Activated naive CD8-positive, alpha-beta T cell treated with anti-CD3 and anti-CD28 coated beads, Interleukin-2, amount 50 U/mL, for 24 hours (primary cell): Measurements from ENCODE around the gene GRIK4.

ENCODE experiments used
- ATAC-seq: fragments of 150-1000 bp; cut with Tn5 transposase; one replicate; pipeline ENCODE4 v1.10.0; 2021
- DNase-seq: peaks from one replicate; pipeline ENCODE4 v3.0.0; 2021
- H3K27ac Mint-ChIP-seq: one replicate; pipeline ENCODE4 v1.8.0; 2021; ENCODE audit warnings: mild to moderate bottlenecking, mixed read lengths
- H3K27me3 Mint-ChIP-seq: one replicate; pipeline ENCODE4 v1.8.0; 2021; ENCODE audit warnings: mixed read lengths
- H3K36me3 Mint-ChIP-seq: one replicate; pipeline ENCODE4 v1.8.0; 2021; ENCODE audit warnings: low read depth, mixed read lengths
- H3K4me1 Mint-ChIP-seq: one replicate; pipeline ENCODE4 v1.8.0; 2021; ENCODE audit warnings: mixed read lengths
- H3K4me3 Mint-ChIP-seq: one replicate; pipeline ENCODE4 v1.8.0; 2021; ENCODE audit warnings: mild to moderate bottlenecking, moderate library complexity, mixed read lengths
- H3K9me3 Mint-ChIP-seq: one replicate; pipeline ENCODE4 v1.8.0; 2021; ENCODE audit warnings: mixed read lengths

Gene GRIK4

GRCh38 chr11:120647681-120648080 is 136.1 kb downstream of the GRIK4 start:
- Mint-ChIP-seq H3K9me3 (no peaks in the 10 kb centered on the region), H3K4me3 (no peak overlapping the region), H3K27me3 (peaks cover 15% of the 10 kb centered on the region), H3K4me1 (no peaks in the 10 kb centered on the region), H3K27ac (no peak overlapping the region), H3K36me3 (no peaks in the 10 kb centered on the region)
- ATAC-seq = no peak
- no peak for DNase-seq

GRCh38 chr11:120648771-120649170 is 137.2 kb downstream of the GRIK4 start:
- no peak overlapping the region for H3K4me3 Mint-ChIP-seq
- no peak for DNase-seq
- no peak for ATAC-seq
- no peaks in the 10 kb centered on the region for H3K36me3 Mint-ChIP-seq
- no peaks in the 10 kb centered on the region for H3K4me1 Mint-ChIP-seq
- H3K27ac Mint-ChIP-seq = no peak overlapping the region
- peaks cover 11% of the 10 kb centered on the region for H3K27me3 Mint-ChIP-seq
- no peaks in the 10 kb centered on the region for H3K9me3 Mint-ChIP-seq

GRCh38 chr11:120649316-120649715 is 137.8 kb downstream of the GRIK4 start:
- Mint-ChIP-seq H3K36me3 (no peaks in the 10 kb centered on the region), H3K4me1 (no peaks in the 10 kb centered on the region), H3K9me3 (no peaks in the 10 kb centered on the region), H3K27ac (no peak overlapping the region), H3K4me3 (no peak overlapping the region), H3K27me3 (peaks cover 11% of the 10 kb centered on the region)
- DNase-seq (no peak), ATAC-seq (no peak)

GRCh38 chr11:120651396-120651795 is 139.8 kb downstream of the GRIK4 start:
- H3K4me3 Mint-ChIP-seq = no peak overlapping the region
- no peaks in the 10 kb centered on the region for H3K36me3 Mint-ChIP-seq
- no peak for DNase-seq
- no peak for ATAC-seq
- H3K27me3 Mint-ChIP-seq = peaks cover 4% of the 10 kb centered on the region
- H3K9me3 Mint-ChIP-seq = no peaks in the 10 kb centered on the region
- no peaks in the 10 kb centered on the region for H3K4me1 Mint-ChIP-seq
- H3K27ac Mint-ChIP-seq = no peak overlapping the region

GRCh38 chr11:120651836-120652235 is 140.3 kb downstream of the GRIK4 start:
- H3K36me3 Mint-ChIP-seq = no peaks in the 10 kb centered on the region
- H3K4me3 Mint-ChIP-seq = no peak overlapping the region
- no peaks in the 10 kb centered on the region for H3K4me1 Mint-ChIP-seq
- no peak overlapping the region for H3K27ac Mint-ChIP-seq
- DNase-seq (no peak), ATAC-seq (no peak)
- no peaks in the 10 kb centered on the region for H3K9me3 Mint-ChIP-seq
- H3K27me3 Mint-ChIP-seq = peaks cover 2% of the 10 kb centered on the region

- ATAC-seq (no peak), DNase-seq (no peak)
- H3K27ac Mint-ChIP-seq = no peak overlapping the region
- H3K4me1 Mint-ChIP-seq = no peaks in the 10 kb centered on the region
- H3K4me3 Mint-ChIP-seq = no peak overlapping the region
- H3K9me3 Mint-ChIP-seq = no peaks in the 10 kb centered on the region
- H3K27me3 Mint-ChIP-seq = peaks cover 5% of the 10 kb centered on the region
- H3K36me3 Mint-ChIP-seq = no peaks in the 10 kb centered on the region
Measured at GRCh38 chr11:120652705-120653335, 141.3 kb downstream of the GRIK4 start.

GRCh38 chr11:120655589-120655988 is 144.0 kb downstream of the GRIK4 start:
- no peak overlapping the region for H3K4me3 Mint-ChIP-seq
- no peaks in the 10 kb centered on the region for H3K9me3 Mint-ChIP-seq
- peaks cover 6% of the 10 kb centered on the region for H3K27me3 Mint-ChIP-seq
- H3K36me3 Mint-ChIP-seq = no peaks in the 10 kb centered on the region
- no peaks in the 10 kb centered on the region for H3K4me1 Mint-ChIP-seq
- no peak for ATAC-seq
- DNase-seq = no peak
- H3K27ac Mint-ChIP-seq = no peak overlapping the region

GRCh38 chr11:120657306-120658070 is 145.9 kb downstream of the GRIK4 start:
- DNase-seq (no peak), ATAC-seq (no peak)
- Mint-ChIP-seq H3K27ac (no peak overlapping the region), H3K27me3 (peaks cover 9% of the 10 kb centered on the region), H3K4me3 (no peak overlapping the region), H3K4me1 (no peaks in the 10 kb centered on the region), H3K9me3 (no peaks in the 10 kb centered on the region), H3K36me3 (no peaks in the 10 kb centered on the region)

- H3K4me3 Mint-ChIP-seq = no peak overlapping the region
- peaks cover 14% of the 10 kb centered on the region for H3K27me3 Mint-ChIP-seq
- H3K4me1 Mint-ChIP-seq = no peaks in the 10 kb centered on the region
- ATAC-seq (no peak), DNase-seq (no peak)
- H3K36me3 Mint-ChIP-seq = no peaks in the 10 kb centered on the region
- H3K9me3 Mint-ChIP-seq = no peaks in the 10 kb centered on the region
- no peak overlapping the region for H3K27ac Mint-ChIP-seq
Measured at GRCh38 chr11:120658071-120658423, 146.5 kb downstream of the GRIK4 start.

- ATAC-seq = no peak
- DNase-seq = no peak
- no peak overlapping the region for H3K27ac Mint-ChIP-seq
- H3K4me3 Mint-ChIP-seq = no peak overlapping the region
- H3K4me1 Mint-ChIP-seq = no peaks in the 10 kb centered on the region
- H3K36me3 Mint-ChIP-seq = no peaks in the 10 kb centered on the region
- no peaks in the 10 kb centered on the region for H3K9me3 Mint-ChIP-seq
- peaks cover 24% of the 10 kb centered on the region for H3K27me3 Mint-ChIP-seq
Measured at GRCh38 chr11:120659076-120659475, 147.5 kb downstream of the GRIK4 start.

- peak; percentile 69 for ATAC-seq
- H3K4me3 Mint-ChIP-seq = no peak overlapping the region
- H3K4me1 Mint-ChIP-seq = no peaks in the 10 kb centered on the region
- no peaks in the 10 kb centered on the region for H3K36me3 Mint-ChIP-seq
- H3K9me3 Mint-ChIP-seq = no peaks in the 10 kb centered on the region
- H3K27me3 Mint-ChIP-seq = peaks cover 28% of the 10 kb centered on the region
- no peak overlapping the region for H3K27ac Mint-ChIP-seq
- peak; percentile 15 for DNase-seq
Measured at GRCh38 chr11:120660024-120660565, 148.5 kb downstream of the GRIK4 start.

- H3K9me3 Mint-ChIP-seq = no peaks in the 10 kb centered on the region
- H3K27ac Mint-ChIP-seq = no peak overlapping the region
- no peak for ATAC-seq
Measured at GRCh38 chr11:120662071-120662676, 150.6 kb downstream of the GRIK4 start.

GRCh38 chr11:120663142-120663541 is 151.6 kb downstream of the GRIK4 start:
- no peaks in the 10 kb centered on the region for H3K4me1 Mint-ChIP-seq
- DNase-seq (no peak), ATAC-seq (no peak)
- H3K36me3 Mint-ChIP-seq = no peaks in the 10 kb centered on the region
- no peak overlapping the region for H3K27ac Mint-ChIP-seq
- H3K9me3 Mint-ChIP-seq = no peaks in the 10 kb centered on the region
- H3K27me3 Mint-ChIP-seq = peaks cover 34% of the 10 kb centered on the region
- H3K4me3 Mint-ChIP-seq = no peak overlapping the region

More at GRCh38 chr11:120662071-120662676, 150.6 kb downstream of the GRIK4 start:
- H3K4me1 Mint-ChIP-seq = no peaks in the 10 kb centered on the region
- H3K36me3 Mint-ChIP-seq = no peaks in the 10 kb centered on the region
- H3K27me3 Mint-ChIP-seq = peaks cover 36% of the 10 kb centered on the region
- DNase-seq = no peak
- H3K4me3 Mint-ChIP-seq = no peak overlapping the region

GRCh38 chr11:120666121-120666639 is 154.6 kb downstream of the GRIK4 start:
- peaks cover 28% of the 10 kb centered on the region for H3K27me3 Mint-ChIP-seq
- DNase-seq = no peak
- no peaks in the 10 kb centered on the region for H3K36me3 Mint-ChIP-seq
- ATAC-seq = no peak
- no peaks in the 10 kb centered on the region for H3K9me3 Mint-ChIP-seq
- no peaks in the 10 kb centered on the region for H3K4me1 Mint-ChIP-seq
- H3K4me3 Mint-ChIP-seq = no peak overlapping the region
- no peak overlapping the region for H3K27ac Mint-ChIP-seq

- ATAC-seq (no peak), DNase-seq (no peak)
- H3K27me3 Mint-ChIP-seq = peaks cover 34% of the 10 kb centered on the region
- no peaks in the 10 kb centered on the region for H3K4me1 Mint-ChIP-seq
- H3K36me3 Mint-ChIP-seq = no peaks in the 10 kb centered on the region
- H3K4me3 Mint-ChIP-seq = no peak overlapping the region
- H3K27ac Mint-ChIP-seq = no peak overlapping the region
- no peaks in the 10 kb centered on the region for H3K9me3 Mint-ChIP-seq
Measured at GRCh38 chr11:120667281-120667680, 155.7 kb downstream of the GRIK4 start.
